A673 (cell line): ENCODE measurements around the gene JMJD1C.

Source experiments
- EZH2 ChIP-seq: fragments of 200-600 bp; sonication (generic); IDR thresholded peaks from 2 replicates; pipeline ENCODE4 v1.6.1; 2017; ENCODE audit warnings: borderline replicate concordance, low read depth, mild to moderate bottlenecking, mixed read lengths, antibody characterized with exemption, low read length; ENCODE audit not compliant: poor library complexity, severe bottlenecking
- TF ChIP-seq, protein P1 (sequence below): fragments of 300-800, 200-600 bp; sonication (generic); conservative IDR thresholded peaks from 2 replicates; pipeline ENCODE4 v1.5.1; 2017; ENCODE audit warnings: low read depth, mild to moderate bottlenecking, antibody characterized with exemption, low read length, moderate library complexity, mixed read lengths

DNA sequence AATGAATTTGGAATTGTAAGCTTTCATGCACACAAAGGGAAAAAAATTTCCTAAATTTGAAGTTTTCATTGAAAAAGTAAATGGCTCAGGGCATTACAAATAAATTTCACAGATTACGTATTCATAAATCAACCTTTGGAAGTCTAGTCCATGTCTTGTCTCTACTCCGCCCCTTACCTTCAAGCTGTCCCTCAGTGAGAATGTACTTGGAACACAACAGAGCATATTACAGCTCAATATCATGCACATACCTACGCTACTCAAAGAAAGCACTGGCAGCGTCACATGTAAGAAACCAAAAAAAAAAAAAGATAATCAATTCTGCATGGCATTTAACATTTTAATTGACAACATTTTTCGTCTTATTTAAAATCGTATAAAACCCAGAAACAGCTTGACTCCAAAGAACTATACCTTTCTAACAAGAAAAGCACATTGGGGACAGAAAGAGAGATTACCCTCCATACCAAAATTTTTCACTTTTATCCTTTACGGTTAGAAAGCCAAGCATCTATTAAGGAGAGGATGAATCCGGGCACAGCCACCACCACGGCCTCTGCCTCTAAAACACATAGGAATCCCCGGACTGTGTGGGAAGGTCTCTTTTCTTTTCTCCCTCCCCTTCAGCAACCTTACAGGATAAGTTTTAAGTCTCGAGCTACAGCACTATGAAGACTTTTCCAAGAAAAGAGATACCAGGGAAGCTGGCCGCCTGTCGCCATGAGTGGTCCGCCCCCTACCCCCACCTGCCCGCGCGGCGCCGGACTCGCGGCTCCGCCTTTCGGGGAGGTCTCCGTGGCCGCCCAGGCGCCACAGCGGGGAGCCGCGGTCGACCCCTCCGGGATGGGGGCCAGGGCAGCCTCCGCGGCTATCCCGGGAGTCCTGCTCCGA lies 1.1 kb downstream of the JMJD1C start:
- TF ChIP-seq EZH2 = no peak
- TF ChIP-seq, protein P1, sequence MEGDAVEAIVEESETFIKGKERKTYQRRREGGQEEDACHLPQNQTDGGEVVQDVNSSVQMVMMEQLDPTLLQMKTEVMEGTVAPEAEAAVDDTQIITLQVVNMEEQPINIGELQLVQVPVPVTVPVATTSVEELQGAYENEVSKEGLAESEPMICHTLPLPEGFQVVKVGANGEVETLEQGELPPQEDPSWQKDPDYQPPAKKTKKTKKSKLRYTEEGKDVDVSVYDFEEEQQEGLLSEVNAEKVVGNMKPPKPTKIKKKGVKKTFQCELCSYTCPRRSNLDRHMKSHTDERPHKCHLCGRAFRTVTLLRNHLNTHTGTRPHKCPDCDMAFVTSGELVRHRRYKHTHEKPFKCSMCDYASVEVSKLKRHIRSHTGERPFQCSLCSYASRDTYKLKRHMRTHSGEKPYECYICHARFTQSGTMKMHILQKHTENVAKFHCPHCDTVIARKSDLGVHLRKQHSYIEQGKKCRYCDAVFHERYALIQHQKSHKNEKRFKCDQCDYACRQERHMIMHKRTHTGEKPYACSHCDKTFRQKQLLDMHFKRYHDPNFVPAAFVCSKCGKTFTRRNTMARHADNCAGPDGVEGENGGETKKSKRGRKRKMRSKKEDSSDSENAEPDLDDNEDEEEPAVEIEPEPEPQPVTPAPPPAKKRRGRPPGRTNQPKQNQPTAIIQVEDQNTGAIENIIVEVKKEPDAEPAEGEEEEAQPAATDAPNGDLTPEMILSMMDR = no peak
